CD1c-positive myeloid dendritic cell (primary cell): ENCODE measurements around the gene PPP6R2.
A peak's percentile ranks its signal among the peaks of the same experiment; 100 is the strongest.

ENCODE experiments used
- DNase-seq: peaks from one replicate; pipeline ENCODE4 v3.0.0-alpha.2; 2016; ENCODE audit errors: extremely low spot score

PPP6R2 gene

GRCh38 chr22:50468626-50469025 lies 125.5 kb downstream of the PPP6R2 start:
- DNase-seq = no peak

GRCh38 chr22:50469377-50470305 lies 126.5 kb downstream of the PPP6R2 start:
- DNase-seq = peak; percentile 67

GRCh38 chr22:50470491-50470890 lies 127.4 kb downstream of the PPP6R2 start:
- DNase-seq = no peak

GRCh38 chr22:50471197-50471847 lies 128.2 kb downstream of the PPP6R2 start:
- peak; percentile 4 for DNase-seq

GRCh38 chr22:50471962-50472361 lies 128.8 kb downstream of the PPP6R2 start:
- no peak for DNase-seq

GRCh38 chr22:50473088-50473487 lies 130.0 kb downstream of the PPP6R2 start:
- peak; percentile 2 for DNase-seq

- DNase-seq = peak; percentile 35
These were observed 130.9 kb downstream of the PPP6R2 start for GRCh38 chr22:50473855-50474671.

GRCh38 chr22:50474710-50475651 lies 131.9 kb downstream of the PPP6R2 start, which contains the start of gene SBF1:
SBF1 (minus strand) TSS chr22:50475035; CDS start chr22:50474840, 195 bp downstream.
- peak; percentile 96 for DNase-seq

GRCh38 chr22:50475652-50476002 lies 132.5 kb downstream of the PPP6R2 start:
- no peak for DNase-seq

GRCh38 chr22:50476868-50477267 lies 133.7 kb downstream of the PPP6R2 start:
- DNase-seq = no peak

- no peak for DNase-seq
These were observed 134.8 kb downstream of the PPP6R2 start for GRCh38 chr22:50477923-50478322.

- peak; percentile 5 for DNase-seq
These were observed 136.6 kb downstream of the PPP6R2 start for GRCh38 chr22:50479721-50480120.

GRCh38 chr22:50481045-50481439 lies 137.9 kb downstream of the PPP6R2 start:
- DNase-seq = peak; percentile 16

- peak; percentile 31 for DNase-seq
These were observed 138.4 kb downstream of the PPP6R2 start, which contains the start of gene ADM2 for GRCh38 chr22:50481440-50482106. ADM2 (plus strand) TSS chr22:50481543; CDS start chr22:50481848, 305 bp downstream.

GRCh38 chr22:50482107-50483074 lies 139.3 kb downstream of the PPP6R2 start:
- no peak for DNase-seq

- DNase-seq = no peak
These were observed 140.0 kb downstream of the PPP6R2 start for GRCh38 chr22:50483106-50483505.

GRCh38 chr22:50483556-50483955 lies 140.4 kb downstream of the PPP6R2 start:
- DNase-seq = no peak

- DNase-seq = no peak
These were observed 141.1 kb downstream of the PPP6R2 start for GRCh38 chr22:50483977-50484853.
